Right ventricle myocardium superior (tissue), 1 donor: ENCODE data around the gene KIAA1217. TPM values are rescaled to one million over a fixed set of nuclear protein-coding genes. Genes with fewer than 3 reads are reported as not detected.
"Not testable (repeated sequence)": the region's sequence is repeated elsewhere in the genome, so short reads cannot be mapped to it uniquely, and the experiment has no call there.

Source experiments
- ATAC-seq: fragments of 200-7000 bp; cut with Tn5 transposase; one replicate; pipeline ENCODE4 v1.9.1; 2020; ENCODE audit warnings: mild to moderate bottlenecking; ENCODE audit not compliant: poor library complexity
- DNase-seq: peaks from one replicate; pipeline ENCODE4 v3.0.0-alpha.2; 2020
- intact Hi-C: fragments of 100-400 bp; cut with DNase I; formaldehyde crosslinking; loops from one replicate; pipeline ENCODE4 v1.11.2; 2022
- total RNA-seq: library from RNA; stranded (reverse); fragmentation: NEBNext Ultra II Directional; extraction: Animal tissue kit (Norgen Biotek cat#: 25700); gene quantifications from one replicate; pipeline ENCODE4 v1.2.1, GENCODE V29; 2021
- donor health status: DM: no; HTN: yes; CAD: no; lungs with severe emphysema.

Gene KIAA1217
- total RNA-seq, 1 donor from 2014 or later = 38.2 TPM

DNA sequence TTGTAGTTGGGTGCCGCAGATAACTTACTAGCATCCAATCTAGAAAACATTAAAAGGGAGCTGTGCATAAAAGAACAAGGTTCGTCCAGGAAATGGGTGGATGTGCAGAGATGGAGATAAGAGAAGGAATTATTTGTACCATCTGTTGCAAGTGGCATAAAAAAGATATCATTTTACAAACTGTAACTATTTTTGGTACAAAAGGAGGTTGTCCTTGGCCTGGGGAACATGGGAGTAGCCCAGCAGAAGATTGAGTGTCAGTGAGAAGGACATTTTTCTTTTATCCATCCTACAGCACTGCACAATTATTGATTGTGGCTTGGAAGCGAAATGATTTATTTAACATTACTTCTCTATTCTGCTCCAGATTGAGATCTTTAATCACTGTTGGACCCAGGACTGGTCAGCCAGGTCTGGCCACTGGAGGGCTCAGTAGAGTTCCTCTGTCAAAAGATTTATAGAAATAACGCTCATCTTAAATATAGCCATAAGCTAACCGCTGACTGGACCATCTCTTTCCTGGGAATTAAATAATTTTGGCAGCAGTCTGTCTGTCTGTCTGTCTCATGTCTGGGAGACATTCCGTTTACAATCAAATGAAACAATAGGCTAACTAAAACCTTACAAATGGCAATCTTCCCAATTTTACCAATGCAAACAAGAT is 254.1 kb downstream of the KIAA1217 start:
- no peak for ATAC-seq
- intact Hi-C loops = loop anchor here (10.0 kb wide), 1 partner anchor 78 kb away; no protein-coding TSS in a partner anchor
- DNase-seq = no peak

DNA sequence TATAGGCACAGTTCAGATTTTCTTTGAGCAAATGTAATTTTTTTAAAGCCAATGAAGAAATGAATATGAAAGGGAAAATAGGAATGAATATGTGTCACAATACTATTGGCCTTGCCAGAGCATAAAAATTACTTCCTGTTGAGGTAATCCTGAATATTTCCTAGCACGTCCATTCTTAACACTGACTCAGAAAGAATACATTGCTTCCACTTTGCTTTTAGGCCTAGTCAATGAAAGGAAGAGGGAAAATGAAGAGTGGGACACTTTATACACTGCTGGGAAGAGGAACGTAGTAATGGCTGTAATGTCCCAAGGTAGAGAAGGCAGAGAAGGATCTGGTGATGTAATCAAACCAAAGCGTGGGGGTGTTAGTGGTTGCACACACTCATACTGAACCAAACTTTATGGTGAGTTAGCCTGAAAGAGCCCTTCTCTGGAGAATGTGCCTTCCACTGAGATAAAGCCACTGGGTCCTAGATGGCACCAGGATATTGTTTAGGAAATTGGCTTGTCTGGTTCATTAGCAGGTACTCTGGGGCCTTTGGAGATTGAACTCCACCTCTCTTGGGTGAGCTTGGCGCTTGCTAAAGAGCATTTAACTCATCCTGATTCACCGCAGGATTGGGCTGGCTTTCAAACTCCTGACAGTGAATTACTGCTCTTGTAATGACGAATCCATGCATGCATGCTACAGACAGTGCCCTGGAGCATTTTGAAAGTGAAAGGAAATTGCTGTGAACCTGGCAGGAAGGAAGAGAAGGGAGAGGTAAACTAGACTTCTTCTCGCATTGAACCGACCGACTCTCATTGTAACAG is 254.9 kb downstream of the KIAA1217 start:
- intact Hi-C loops = loop anchor here (10.0 kb wide), 1 partner anchor 79 kb away; no protein-coding TSS in a partner anchor
- ATAC-seq = peak; percentile 28
- DNase-seq = no peak

DNA sequence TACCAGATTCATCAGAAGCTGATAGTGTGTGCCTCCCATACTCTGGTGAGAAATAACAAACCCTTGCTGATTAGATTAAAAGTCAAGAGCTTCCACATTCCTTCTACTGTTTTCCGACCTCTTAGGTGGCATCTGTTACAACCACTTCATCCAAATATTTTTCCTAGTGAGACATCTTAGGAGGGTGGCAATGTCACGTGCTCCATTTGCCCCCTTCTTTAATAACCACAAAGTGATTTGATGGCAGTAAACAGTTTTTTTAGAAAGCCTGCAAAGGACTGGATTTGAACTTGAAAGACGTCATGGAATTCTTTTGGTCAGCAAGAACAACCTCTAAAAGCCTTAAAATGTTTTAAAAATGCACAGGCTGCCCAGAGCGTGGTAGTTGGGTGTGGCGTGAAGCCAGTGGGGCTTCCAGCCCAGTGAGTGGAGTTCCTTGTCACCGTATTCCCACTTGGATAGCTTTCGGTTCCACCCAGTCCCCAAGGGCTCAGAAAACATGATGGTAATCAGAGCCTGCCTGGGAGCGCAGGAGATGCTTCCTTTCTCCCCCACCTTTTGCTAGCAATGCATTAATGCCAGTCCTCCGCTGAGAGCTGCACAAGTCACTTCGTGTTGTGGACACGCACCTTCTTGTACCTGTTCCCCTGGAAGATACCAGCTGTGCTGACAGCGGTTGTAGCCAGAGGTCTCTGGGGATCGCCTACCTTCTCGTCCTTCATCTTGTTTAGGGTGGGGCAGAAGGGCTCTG is 256.4 kb downstream of the KIAA1217 start:
- ATAC-seq = no peak
- no peak for DNase-seq
- intact Hi-C loops = loop anchor here (10.0 kb wide), 1 partner anchor 80 kb away; no protein-coding TSS in a partner anchor

DNA sequence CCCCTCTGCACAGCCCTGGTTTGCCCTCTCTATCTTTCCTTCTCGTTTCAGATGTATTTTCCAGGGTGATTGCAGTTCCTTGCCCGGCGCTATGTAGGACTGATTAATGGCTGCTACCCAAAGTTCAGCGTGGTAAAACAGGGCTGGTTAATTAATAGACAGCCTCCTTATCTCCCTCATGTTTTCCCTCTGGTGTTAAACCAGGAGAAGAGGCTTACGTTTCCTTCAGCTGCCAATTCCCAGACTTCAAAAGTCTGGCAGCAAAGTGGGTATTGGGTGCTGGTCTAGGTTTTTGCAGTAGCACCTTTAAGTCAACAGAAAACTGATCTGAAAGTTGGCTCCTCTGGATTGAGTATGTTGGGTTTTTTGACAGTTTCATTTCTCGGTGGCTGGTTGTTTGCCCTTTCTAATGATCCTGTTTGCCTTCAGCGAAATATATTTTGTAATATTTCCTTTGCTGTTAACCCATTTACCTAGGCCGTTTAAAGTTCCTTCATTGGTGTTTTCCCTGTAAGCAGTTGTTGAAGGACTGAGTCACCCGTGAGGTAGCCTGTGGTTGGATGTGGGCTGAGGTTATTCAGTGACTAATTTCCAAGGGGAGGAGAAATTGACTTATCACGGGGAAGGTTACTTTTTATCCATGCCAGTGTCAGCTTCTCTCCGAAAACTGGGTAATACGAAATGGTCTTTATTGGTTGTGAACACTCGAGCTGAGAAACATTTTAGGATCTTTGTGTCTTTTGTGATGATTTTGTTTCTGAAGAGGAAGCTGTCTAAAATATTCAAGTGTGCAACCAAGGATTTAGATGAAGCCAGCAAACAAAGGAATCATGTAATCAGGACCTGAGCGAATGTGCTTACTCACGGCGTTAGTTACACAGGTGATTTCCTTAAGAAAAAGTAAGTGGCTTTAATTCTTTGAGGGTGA is 257.2 kb downstream of the KIAA1217 start:
- DNase-seq (no peak), ATAC-seq (peak; percentile 28)
- intact Hi-C loops = loop anchor here (10.0 kb wide), 1 partner anchor 81 kb away; no protein-coding TSS in a partner anchor

DNA sequence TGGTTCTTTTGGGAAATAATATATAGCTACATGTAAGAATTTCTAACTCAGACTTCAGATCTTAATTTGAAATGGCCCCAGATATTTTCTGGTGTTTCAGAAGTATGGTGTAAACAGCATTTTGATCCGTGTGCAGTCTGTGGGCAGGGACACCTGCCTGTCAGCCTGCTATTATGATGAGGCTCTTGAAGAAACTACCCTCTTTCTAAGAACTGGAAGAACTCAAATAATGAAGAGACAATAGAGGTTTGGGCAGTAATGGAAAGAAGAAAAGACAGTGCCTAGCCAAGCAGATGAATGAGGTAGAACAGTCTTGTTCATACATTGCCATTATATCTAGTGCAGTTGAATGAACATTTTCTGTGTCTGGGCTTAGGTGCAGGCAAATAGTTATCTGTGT is 258.2 kb downstream of the KIAA1217 start:
- ATAC-seq (no peak), DNase-seq (no peak)
- intact Hi-C loops = loop anchor here (10.0 kb wide), 1 partner anchor 82 kb away; no protein-coding TSS in a partner anchor

DNA sequence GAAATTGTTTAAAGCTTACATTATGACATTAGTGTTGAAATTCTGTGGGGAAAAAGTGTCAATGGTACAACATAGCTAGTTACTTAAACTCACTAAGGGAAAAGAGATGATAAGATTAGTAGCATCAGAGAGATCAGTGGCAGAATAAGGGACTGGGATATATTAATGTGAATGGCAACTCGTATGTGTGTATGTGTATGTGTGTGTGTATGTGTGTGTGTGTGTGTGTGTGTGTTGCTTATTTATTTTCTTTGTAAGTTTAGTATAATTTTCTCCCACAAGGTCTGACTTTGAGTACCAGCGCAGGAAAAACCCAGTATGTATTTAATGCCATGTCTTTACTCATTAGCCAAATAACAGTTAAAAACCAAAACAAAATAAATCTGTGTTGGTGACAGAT is 258.7 kb downstream of the KIAA1217 start:
- ATAC-seq (no peak), DNase-seq (no peak)
- intact Hi-C loops = loop anchor here (10.0 kb wide), 1 partner anchor 83 kb away; no protein-coding TSS in a partner anchor

DNA sequence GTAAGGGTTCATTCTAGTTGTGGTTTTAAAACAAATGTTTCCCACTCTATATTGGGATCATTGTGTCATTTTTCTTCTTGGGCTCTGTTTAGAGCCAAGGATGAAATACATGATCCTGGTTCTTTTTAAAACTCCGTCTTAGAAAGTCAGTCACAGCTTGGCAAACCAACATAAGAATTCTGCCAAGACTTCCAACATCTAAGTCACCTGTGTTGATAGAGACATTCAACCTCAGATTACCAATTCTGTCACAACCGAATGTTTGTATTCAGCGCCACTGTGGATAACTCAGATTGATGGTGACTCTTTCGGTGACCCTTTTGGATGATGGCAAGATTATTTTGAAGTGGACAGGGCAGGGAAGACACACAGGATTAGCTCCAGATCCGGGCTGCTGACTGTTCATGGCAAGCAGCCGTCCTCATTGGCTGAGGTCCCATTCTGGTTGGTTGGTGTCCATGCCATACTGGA is 259.4 kb downstream of the KIAA1217 start:
- ATAC-seq (peak; percentile 60), DNase-seq (peak; percentile 50)
- intact Hi-C loops = loop anchor here (10.0 kb wide), 1 partner anchor 84 kb away; no protein-coding TSS in a partner anchor

DNA sequence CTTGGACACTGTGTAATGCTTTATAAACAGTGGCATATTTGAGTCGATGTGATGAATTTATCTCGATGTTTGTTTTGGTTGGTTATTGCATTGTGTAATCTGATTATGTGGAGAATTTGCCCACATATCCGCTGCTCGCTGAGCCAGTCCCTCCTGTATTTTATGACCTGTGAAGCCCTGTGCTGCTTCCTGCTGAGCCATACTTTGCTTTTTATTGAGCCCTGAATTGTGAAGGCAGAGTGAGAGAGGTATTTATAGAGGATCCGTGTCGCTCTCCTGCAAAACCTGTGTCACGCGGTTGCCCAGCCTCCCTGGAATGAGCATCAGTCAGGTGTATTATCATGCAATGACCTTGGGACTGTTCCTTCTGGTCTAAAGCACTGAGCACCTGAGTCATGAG is 261.1 kb downstream of the KIAA1217 start:
- intact Hi-C loops = loop anchor here (10.0 kb wide), 1 partner anchor 85 kb away; no protein-coding TSS in a partner anchor
- no peak for ATAC-seq
- no peak for DNase-seq

DNA sequence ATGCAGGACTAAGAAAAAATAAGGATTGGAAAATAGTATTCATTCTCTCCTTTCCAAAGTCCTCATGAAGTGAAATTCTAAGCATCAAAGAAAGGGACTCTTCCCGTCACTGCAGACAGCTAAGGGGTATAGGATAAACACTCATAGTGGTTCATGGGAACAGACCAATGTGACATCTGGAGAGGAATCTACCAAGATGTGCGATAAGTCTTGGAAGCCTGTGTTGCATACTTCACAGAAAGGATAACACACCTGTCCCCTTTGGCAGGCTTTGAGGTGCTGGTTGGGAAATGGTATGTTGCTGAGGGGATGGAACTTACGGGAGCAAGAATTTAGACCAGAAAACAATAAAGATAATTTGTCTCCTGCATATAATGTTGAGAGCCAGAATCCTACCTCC is 266.7 kb downstream of the KIAA1217 start:
- DNase-seq (no peak), ATAC-seq (no peak)
- intact Hi-C loops = no loop called here

DNA sequence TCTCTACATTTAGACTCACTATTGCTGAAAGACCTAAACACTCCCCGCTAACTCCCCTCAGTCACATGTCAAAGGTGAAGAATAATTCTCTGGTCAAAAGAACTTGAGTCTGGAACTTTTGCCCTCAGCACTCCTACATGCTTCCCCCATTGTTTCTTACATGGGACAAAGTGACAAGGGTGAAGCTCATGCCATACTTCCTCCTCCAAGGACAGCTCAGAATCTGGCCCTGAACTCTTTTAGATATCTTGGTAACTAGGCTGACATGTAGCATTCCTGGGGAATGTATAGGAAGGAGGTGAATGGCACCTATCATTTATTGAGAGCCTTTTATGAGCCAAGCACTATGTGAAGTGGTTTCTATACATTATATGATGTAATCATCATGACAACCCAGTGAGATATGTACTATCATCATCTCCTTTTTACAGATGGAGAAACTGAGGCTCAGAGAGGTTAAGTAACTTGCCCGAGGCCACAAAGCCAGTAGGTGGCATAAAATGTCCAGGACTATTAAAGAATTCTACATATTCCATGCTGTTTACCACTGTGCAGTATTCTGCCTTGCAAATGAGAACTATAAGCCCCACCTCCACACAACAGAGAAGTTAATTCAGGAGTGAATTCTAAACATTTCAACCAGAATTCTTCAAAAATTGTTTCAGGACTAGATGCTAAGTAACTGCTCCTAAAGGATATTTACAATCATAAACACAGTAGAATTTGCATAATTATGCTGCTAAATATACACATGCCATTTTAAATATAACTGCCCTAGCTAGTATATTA is 268.2 kb downstream of the KIAA1217 start:
- intact Hi-C loops = no loop called here
- ATAC-seq (no peak), DNase-seq (no peak)

DNA sequence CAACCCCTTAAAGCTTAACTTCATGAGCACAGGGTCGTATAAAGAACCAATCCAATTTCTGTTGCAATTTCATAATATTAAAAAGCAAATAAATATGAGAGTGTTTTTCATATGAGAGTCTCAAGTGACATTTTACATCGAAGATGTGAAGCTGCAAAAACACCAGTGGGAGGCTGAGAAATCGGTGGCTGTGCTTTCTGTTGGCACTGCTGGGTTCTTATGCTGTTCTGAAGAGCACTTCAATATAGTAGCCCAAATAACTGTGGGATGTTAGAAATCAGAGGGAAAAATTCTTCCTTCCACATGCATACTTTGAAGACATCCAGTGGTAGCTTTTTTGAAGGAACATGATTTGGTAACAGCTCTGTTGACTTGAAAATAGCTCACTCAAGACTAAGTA is 269.0 kb downstream of the KIAA1217 start:
- intact Hi-C loops = no loop called here
- ATAC-seq = no peak
- DNase-seq = no peak

DNA sequence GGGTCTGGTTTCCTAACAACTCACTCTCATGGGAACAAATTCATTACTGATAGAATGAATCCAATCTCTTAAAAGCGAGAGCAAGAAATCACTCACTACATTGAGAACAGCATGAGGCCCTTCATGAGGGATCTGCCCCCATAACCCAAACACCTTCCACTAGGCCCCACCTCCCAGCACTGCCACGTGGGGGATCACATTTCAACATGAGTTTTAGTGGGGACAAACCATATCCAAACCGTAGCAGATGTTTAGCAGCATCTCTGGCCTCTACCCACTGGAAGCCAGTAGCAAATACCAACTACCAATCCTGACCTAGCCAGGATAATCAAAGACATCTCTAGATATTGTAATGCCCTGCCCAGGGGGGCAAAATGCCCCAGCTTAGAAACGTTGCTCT is 270.9 kb downstream of the KIAA1217 start:
- DNase-seq (no peak), ATAC-seq (no peak)
- intact Hi-C loops = no loop called here

DNA sequence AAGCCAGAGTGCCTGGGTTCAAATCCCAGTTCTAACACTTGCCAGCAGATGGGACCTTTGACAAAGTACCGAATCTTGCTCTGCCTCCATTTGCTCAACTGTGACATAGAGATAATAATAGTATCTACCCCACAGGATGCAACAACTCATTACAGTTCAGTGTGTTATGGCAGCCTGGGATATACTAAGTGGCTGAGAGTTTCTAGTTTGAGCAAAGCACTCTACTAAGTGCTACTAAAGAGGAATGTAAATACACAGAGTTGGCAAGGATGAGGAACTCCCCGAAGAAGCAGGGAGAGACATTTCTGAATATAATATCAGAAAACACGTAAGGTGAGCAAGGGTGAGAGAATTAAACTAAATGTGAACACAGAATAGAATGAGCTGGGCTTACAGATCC is 271.5 kb downstream of the KIAA1217 start:
- no peak for DNase-seq
- ATAC-seq = no peak
- intact Hi-C loops = no loop called here

DNA sequence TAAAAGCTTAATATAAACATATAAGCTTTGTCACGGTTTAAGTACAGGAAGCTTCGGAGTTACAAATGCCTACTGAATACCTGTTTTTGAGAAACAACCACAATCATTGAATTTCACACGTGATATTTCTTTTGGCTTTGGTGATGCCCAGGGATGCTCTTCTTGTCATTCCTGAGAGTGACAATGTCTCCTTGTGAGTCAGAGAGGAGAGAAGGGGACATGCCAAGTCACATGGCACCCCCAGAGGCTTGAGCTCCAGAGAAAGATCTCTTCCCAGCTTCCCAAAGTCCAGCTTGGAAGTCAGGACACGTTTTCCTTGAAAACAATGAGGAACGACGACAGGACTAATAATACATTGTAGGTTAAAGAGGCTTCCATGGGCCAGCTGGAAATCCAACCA is 272.3 kb downstream of the KIAA1217 start:
- DNase-seq = no peak
- intact Hi-C loops = no loop called here
- ATAC-seq = no peak

DNA sequence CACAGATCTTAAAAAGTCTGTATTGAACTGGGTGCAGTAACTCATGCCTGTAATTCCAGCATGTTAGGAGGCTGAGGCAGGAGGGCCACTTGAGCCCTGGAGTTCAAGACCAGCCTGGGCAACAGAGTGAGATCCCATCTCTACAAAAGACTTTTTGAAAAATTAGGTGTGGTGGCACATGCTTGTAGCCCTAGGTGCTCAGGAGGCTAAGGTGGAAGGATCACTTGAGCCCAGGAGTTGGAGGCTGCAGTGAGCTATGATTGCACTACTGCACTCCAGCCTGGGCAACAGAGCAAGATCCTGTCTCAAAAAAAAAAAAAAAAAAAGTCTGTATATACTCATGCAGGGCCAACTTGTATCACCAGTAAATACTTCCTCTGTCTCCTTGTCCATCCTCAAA is 273.8 kb downstream of the KIAA1217 start:
- ATAC-seq, intact Hi-C loops: not testable (repeated sequence)

DNA sequence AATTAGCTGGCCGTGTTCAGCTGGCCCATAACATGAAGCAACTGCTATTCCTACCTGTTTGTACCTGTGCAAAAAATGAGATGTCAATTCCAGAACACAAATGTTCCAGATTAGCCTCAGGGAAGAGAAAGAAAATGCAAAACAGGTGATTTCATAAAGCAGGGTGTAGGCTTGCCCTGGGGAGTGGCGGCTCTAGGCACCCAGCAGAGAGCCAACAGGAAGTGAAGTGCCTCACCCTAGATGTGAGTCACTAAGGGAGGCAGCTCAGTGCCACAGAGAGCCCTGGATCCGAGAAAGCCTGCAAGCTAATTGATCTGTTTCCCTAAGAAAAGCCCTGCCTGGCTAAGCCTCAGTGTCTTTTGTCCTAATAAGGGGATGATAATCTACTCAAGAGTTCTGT is 274.8 kb downstream of the KIAA1217 start:
- DNase-seq (no peak), ATAC-seq (peak; percentile 45)
- intact Hi-C loops = no loop called here

More for the DNA sequence above, 273.8 kb downstream of the KIAA1217 start:
- DNase-seq = not testable (repeated sequence)

DNA sequence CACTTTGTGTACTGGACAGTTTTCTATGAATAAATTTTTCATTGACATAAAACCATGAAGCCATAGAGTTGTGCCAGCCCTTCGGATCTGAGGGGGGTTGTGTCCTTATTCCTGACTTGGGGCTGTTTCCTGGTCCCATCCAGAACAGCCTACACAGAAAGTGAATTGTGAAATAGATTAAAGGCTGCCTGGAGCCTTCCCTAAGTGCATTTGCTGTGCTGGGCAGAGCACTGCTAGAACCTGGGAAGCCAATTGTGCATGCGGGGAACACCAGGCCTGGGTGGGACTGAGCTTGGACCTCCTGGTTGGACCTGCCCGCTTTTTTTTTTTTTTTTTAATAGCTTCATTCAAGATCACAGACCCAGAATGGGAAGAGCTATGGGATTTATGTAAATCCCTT is 275.8 kb downstream of the KIAA1217 start:
- intact Hi-C loops = no loop called here

More for the DNA sequence above, 275.8 kb downstream of the KIAA1217 start:
- no peak for DNase-seq
- ATAC-seq = peak; percentile 21
